HTR-8/SVneo (cell line): ENCODE data around the gene NTM.

Experiments
- DNase-seq: peaks from one replicate; pipeline ENCODE4 v3.0.0; 2011; ENCODE audit warnings: low spot score, mixed read lengths; ENCODE audit not compliant: insufficient read length
- FAIRE-seq: peaks from 2 replicates; lab custom pipeline; 2011; peaks lifted over from hg19 to GRCh38; lab: Jason Lieb, UNC

NTM gene

DNA sequence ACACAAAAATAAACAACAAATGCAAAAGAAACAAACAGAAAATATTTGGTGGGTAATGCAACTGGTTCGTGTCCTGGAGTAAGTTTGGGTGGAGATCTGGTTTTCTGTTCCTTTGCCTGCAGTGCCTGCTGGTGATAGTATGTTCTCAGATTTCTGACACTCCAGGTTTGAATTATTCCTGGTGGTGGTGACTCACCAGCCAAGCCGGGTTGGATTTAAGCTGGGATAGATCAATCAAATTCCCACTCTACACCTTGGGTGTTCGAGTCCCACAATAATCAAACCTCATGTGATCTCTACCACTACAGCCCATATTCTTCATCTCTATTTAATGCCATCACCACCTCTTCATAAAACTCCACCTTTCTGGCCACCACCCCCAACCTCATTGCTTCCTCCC is 421.8 kb downstream of the NTM start:
- FAIRE-seq (no peak), DNase-seq (no peak)

DNA sequence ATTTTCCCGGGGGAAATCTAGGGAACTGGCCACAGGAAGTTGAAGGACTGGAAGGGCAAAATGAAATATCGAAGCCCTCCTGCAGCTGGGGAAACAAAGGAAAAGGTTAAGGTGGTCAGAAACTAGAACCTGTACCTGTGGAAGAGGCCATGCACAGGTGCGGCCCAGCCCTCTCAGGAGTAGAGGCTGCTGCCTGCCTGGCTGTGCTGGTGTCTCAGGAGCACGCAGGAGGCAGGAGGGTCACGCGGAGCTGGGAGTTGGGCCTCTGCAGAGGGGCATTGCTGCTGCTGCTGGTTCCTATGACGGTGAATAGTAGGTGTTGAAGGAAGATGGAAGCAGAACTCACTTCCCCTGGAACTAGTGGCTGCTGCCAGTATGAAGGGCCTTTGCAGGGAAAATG is 425.7 kb downstream of the NTM start:
- FAIRE-seq: no peak

DNA sequence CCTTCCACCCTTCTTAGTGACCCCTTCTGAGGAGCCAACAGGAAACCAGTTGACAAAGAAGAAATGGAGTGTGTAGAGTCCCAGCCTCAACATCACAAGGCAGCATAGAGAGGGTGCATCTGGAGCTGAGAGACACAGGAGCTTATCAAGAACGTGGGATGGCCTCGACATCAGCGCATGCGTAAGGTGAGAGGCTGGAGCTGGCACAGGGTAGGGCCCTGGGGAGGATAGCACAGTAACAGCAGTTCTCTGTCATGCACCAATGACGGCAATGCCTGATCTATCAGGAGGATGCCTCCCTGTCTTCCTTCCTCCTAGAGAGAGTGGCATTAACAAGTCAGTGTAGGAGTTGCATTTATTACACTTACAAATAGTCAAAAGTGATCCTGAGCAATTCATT is 426.1 kb downstream of the NTM start:
- FAIRE-seq (no peak), DNase-seq (no peak)

More for the DNA sequence above, 425.7 kb downstream of the NTM start:
- DNase-seq: no peak

DNA sequence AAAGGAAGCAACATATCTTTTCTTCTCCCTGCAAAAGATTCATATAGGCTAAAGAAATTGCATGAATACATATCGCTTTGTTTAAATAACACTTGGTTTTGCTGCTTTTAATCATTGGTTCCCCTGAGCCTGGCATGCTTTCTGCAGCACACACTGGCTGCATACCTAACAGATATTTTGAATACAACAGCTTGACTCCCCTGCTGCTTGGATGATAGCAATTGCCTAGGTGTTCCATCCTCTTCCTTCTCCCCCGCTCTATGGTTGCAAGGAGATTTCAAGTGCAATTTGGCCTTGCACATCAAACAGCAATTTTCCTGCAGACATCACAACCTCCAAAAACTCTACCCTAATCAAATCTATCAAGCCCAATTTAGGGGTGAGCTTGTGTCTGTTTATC is 430.0 kb downstream of the NTM start:
- FAIRE-seq (no peak), DNase-seq (no peak)

DNA sequence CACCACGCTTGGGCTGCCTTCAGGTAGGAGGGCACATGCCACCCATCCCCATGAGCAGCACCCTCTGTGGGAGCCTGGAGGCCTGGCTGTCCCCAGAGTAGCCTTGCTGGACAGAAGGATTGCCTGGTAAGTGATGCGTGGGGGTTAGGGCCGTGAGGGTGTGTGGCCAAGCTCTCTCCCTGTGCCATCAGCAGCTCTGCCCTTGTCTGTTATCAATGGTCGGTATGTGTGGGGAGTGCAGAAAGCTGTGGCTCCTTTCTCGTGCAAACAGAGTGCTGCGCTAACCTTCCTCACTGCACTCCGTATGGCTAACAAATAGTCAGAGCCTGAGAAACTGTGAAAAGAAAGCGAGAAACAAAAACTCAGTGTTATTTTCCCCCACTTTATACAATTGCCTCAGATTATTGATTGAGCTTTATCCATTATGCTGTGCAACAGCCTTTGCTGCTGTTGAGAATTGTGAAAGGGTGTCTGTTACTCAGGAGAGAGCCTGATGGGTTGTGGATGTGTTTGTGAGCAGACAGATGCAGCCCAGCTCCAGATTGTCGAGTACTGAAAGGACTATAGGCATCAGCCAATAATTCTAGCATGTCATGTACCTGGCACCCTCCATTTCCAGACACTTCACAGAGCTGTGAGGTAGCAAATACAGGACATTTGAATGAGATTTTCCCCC is 432.2 kb downstream of the NTM start:
- DNase-seq (no peak), FAIRE-seq (no peak)

DNA sequence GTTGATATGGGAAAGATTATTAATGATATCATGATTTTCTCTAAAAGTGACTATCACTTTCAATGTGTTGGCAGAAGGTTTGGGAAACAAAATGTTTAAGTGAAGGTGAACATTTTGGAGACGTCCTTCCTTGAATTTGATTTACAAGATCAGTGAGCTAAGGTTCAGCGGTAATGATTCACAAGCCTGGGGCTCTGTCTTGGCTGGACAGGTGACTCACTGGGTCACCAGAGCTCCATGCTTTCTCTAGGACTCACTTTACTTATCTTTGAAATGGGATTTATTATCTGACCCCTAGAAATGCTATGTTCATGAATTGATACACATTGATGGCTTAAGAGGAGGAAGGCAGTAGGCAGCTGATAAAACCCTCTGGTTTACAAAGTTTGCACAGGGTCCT is 437.5 kb downstream of the NTM start:
- DNase-seq (no peak), FAIRE-seq (no peak)

DNA sequence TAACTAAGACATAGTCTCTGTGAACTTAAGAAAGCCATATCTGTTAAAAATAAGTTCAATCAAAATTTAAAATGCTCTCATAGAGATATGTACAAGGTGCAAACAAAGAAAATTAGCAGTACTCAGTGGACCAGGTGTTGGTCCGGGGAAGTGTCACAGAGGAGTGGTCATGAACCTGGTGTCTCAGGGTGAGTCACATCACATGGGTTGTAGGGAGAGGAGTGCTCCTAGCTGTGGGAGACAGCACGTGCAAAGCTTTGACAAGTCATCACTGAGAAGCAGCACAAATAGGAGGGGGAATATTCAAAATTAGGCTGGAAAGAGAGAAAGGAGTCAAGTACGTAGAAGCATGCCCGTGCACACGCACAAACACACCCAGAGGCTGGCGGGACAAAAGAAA is 438.1 kb downstream of the NTM start:
- no peak for FAIRE-seq

DNA sequence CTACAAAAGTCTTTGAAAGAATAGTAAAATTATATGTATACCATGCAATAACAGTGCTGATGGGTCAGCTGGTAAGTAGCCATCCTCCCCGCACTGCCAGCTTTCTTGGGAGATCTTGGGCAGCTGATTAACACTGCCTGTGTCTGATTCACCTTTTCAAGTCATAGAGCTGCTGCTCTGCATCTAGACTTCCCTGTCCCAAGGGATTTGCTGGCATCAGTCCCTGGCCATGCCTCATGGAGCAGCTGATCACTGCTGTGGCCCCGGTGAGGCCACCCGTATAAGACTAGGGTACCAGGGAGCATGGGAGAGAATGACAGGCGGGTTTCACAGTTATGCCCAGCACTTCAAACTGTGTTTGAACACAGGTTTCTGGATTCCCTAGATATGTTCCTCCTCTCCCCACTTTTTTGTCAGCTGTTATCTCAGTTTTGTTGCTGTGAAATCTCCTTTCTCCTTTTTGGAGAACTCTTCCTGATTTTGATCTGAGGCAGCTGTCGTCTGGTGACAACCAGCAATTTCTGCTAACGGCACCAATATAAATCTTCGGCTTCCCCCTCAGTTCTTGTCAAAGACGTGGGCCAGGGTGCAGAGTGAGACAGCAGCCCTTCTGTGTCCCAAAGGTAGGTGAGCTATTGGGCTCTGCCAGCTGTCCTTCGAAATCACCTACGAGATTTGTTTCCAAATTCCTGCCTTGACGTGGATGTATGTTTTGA is 438.9 kb downstream of the NTM start:
- no peak for DNase-seq
- FAIRE-seq: no peak

More for the DNA sequence above, 438.1 kb downstream of the NTM start:
- no peak for DNase-seq

DNA sequence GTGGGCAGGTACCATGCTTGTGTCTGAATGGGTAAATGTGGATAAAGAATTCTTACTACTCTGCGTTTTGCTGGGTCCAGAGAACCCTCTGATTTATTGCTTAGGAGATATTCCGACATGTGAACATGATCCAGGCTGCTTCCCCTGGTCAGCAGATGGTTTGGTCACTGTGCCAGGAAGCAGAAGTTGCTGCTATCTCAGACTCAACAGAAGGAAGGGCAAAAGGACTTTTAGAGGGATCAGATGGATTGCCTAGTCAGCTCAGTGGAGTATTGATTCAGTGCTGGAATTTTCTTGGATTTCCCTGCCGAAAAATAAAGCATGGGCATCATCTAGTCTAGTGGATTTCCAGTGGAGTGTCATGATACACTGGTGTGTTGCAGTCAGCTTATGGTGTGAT is 440.1 kb downstream of the NTM start:
- FAIRE-seq: no peak
- no peak for DNase-seq

DNA sequence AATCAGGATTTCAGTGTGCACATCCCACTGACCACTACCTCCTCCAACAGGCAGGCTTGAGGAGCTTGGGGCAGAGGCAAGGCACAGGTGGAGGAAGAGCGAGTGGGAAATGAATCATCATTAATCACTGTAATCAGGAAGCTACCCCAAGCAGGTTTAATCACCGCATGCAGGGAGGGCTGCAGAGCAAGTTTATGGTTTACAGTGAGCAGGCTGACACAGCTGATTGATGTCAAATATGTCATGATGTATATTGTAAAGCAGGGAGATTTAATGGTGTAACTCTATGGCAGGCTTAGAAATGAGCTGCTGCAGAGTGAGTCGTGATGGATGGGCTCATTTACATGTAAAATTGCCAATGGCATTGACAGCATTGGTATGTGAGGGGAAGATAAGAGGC is 441.0 kb downstream of the NTM start:
- no peak for DNase-seq
- FAIRE-seq: no peak

DNA sequence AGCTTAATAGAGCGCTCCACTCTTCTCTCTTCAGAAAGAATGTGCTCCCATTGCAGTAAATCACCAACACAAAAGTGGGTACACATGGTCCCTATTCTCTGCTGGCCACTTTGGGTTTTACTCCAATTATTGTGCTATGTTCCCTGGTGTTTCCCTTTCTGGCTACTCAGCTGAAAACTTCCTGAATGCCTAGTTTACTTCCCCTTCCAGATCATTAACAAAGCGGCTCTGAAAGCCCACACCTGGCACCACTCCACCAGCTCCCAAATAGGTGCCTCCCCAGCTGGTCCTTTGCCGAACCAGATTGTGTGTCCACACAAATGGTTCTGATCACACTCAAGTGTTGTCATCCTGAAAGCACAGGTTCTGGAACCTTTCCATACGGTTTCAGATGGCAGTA is 443.7 kb downstream of the NTM start:
- FAIRE-seq: no peak
- no peak for DNase-seq

DNA sequence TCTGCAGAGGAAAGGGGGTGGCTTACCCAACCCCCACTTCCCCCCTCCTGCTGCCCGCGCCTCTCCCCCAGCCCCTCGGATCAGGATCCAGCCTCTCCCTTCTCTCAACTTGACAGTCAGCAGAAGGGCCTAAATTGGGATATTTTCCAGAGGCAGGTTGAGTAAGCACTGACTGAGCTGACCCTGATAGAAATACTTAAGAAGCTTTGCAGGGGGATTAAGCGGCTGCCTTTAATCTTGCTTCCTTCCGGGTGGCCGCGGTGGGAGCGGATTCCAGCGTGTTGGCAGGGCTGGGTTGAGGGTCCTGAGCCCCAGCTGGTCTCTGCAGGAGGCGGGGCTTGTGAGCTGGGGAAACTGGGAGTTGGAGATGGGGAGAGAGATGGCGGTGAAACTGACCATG is 445.2 kb downstream of the NTM start:
- DNase-seq (no peak), FAIRE-seq (no peak)

DNA sequence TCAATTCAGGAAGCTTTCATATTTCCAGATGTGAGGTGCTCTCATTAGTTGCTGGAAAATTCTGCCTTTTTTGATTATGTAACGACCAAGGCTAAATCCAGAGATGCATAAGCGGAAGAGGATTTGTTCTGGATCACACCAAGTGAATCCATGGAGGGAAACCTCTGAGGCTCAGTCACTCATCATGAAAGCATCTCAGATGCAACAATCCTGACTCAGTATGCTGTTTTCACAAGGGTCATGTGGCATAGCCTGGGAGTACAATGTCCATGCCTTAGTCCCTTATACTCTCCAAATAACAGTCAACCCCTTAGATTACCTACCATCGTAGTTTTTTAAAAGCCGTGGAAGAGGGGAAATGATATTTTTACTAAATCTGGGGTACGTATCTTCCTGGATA is 445.6 kb downstream of the NTM start:
- FAIRE-seq (no peak), DNase-seq (no peak)

DNA sequence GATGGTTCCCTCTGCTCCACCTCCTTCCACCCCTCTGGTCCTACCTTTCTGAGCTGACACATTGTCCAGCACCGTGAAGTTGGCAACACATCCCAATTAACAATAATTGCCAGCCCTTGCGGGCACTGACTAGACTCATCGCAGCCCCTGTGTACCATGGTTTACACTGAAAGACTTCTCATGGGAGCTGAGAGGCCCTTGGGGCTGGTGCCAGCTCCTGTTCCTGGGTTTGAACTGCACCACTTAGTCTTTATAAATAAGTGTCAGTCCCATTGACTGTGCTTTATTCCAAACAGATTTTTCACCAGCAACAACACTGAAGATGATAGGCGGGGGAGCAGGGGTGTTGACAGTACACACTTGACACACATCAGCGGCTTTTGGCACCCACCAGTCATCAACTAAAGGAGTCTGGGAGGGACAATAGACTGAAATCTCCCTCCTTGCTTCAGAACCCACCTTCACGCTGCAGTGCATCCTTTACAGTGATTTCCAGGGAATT is 447.3 kb downstream of the NTM start:
- DNase-seq (no peak), FAIRE-seq (no peak)

DNA sequence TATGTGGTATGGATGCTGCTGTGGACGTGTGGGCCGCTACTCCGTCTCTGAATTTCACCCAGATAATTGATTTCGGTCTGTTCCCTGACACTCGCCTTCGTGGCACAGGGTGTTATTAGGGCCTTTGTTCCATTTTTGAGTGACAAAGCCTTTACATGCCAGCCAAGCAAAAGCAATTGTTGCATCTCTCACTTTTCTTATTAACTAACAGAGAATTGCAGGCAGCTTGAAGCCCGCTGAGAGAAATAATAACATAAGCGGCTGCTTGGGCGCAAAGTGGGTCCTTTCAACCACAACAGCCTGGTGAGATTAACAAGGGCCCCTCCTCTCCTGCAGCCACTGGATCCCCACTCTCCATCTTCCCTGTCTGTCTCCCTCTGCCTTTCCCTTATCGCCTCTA is 449.4 kb downstream of the NTM start:
- FAIRE-seq: no peak
- no peak for DNase-seq

DNA sequence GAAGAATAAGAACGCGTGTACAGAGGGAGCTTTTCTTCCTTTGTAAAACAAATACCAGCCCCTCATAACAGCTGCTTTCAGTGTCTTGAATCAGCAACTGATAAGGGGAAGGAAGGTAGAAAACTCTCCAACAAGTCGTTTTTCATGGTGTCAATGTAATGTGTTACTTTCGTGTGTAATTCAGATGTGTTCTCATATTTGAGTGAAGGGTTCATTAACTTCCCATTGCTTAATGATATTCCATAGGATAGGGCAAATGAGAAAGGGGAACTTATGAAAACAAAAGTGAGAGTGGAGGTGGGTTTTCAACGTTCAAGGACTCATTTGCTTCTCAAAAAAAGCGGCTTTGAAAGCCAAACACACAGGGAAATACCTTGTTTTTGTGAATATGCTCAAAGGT is 452.1 kb downstream of the NTM start:
- DNase-seq (no peak), FAIRE-seq (no peak)

DNA sequence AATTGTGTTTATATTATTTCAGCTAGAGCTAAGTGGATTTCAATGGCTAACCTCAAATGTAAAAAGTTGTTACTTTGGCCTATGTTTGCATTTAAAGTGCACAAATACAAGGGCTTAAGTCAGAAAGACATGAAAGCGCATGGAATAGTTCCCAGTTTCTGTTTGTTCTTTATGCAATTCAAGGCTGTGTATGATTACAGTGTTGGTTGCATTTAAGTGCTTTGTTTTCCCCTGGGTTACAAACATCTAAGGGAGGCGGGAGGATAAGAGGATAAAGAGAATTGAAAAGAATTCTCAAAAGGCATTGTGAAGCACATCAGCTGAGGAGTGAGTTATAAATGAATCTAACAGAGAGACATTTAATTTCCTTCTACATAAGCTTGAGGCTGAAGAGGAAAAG is 453.4 kb downstream of the NTM start:
- no peak for FAIRE-seq
- DNase-seq: no peak

DNA sequence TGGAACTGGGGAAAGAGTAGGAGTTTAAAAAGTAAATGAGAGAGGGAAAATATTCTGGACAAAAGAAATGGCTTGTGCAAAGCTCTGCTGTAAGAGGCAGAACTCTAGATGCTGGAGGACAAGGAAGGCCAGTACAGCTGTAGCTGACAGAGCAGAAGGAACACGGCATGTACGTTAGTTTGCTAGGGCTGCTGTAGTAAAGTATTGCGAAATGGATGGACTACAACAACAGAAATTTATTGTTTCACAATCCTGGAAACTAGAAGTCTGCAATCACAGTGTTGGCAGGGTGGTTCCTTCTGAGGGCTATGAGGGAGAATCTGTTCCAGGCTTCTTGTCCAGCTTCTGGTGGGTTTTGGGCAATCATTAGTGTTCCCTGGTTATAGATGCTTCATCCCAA is 454.4 kb downstream of the NTM start:
- FAIRE-seq (no peak), DNase-seq (no peak)

DNA sequence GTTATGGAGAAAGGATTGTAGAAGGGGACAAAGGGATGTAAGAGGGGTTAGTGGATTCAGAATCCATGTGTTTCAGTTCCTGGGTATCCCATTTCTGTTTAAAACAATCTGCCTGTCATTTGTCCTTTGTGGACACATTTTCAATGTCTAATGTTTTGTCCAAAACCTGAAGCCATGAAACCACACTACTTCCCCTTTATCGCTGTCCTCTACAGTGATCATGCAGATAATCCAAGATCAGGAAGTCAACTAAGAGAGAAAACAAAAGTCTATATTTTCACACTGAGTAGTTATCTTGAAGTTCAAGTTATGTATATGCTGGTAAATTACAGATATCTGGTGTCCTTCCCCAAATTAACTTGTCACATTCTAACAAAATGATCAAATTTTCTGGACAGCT is 457.0 kb downstream of the NTM start:
- DNase-seq (no peak), FAIRE-seq (no peak)

DNA sequence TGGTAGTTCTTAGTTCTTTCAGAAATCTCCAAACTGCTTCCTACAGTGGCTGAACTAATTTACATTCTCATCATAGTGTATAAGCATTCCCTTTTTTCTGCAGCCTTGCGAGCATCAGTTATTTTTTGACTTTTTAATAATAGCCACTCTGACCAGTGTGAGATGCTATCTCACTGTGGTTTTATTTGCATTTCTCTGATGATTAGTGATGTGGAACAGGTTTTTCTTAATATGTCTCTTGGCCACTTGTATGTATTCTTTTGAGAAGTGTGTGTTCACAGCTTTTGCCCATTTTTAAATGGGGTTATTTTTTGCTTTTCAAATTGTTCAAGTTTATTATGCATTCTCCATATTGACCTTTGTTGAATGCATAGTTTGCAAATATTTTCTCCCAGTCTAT is 459.3 kb downstream of the NTM start:
- FAIRE-seq (no peak), DNase-seq (no peak)

DNA sequence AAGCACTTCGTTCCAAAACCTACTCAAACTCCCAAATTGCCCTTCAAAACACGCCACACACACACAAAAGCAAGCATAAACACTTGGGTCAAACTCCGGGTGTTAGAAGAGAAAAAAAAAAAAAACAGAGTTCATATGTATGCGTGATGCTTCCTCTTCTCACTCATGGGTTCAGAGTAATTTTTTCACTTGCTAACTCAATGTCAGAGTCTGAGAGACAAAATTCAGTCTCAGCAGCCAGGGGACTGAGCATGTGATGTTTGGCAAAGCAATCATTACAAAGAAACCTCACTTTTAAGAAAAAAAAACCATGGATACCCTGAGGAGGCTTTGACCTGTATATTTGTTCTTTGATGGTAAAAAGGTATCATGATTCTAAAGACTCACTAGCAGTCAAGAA is 461.7 kb downstream of the NTM start:
- DNase-seq (no peak), FAIRE-seq (no peak)

DNA sequence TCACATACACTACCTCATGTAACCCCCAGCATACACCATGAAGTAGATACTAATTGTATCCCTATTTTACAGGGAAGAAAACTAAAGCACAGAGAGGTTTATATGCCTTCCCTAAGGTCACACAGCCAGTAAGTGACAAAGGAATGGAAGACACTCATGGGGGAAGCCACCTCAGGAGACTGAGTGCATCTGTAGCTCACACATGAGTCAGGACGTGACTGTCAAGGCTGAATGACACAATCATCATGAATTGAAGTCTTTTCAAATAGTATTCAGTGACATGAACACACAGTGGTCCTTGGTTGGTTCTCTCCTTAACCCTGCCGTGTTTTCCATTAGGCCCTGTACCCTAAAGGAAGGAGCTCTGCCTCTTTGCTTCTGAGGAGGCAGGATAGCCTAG is 463.0 kb downstream of the NTM start:
- FAIRE-seq: no peak
- no peak for DNase-seq
